ENCODE results near the gene RABGGTA. TPM values are rescaled to one million over a fixed set of nuclear protein-coding genes. Genes with fewer than 3 reads are reported as not detected.
A peak's percentile ranks its signal among the peaks of the same experiment; 100 is the strongest.

RABGGTA gene
- polyA plus RNA-seq, 3 donors = 34.5 to 125 (median 35.4) TPM

DNA sequence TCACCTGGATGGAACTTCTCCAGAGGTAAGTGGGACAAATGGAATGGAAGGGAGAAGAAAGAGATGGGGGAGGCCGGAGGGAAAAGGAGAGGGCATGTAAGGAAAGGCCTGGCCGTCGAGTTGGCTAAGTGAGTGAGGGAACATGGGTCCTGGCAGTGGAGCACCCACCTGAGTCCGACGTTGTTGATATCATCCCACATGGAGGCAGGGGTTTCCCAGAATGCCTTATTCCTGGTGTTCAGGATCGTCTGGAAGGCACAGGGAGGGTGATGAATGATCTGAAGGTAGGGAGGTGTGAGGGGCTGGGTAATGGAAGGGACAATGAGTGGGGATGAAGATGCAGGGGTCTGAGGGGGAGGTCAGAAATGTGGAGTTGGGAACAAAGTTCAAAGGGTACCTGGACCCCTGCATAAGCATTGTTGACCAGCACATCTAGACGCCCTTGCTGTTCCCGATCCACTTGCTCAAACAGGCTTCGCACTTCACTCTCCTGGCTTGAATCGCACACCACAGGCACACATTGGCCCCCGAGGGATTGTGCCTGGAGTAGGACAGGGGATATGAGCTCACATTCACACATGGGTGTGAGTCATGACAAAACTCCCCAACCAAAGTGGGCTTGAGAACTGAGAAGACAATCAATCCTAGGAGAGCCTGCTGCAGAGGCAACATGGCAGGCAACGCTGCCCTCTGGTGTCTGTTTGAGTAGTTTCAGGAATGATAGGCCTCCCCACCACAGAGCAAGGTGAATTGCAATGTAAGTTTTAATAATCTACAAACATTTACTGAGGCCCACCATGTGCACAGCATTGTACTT, 25.2 kb upstream of the RABGGTA start:
- Mint-ChIP-seq H3K9me3 (peaks cover 0 to 2% (median 0%) of the 10 kb centered on the region in 7 donors), H3K36me3 (peaks cover 44 to 47% of the 10 kb centered on the region in 2 donors), H3K4me1 (peaks cover 40% of the 10 kb centered on the region), H3K27ac (peak overlapping the region; percentile 18 to 92 (median 81)), H3K27me3 (ENCODE audit: low read depth in 3 of 3) (peaks cover 0 to 1% (median 0%) of the 10 kb centered on the region in 3 donors), H3K4me3 (no peak overlapping the region)
- TF ChIP-seq, protein P1, sequence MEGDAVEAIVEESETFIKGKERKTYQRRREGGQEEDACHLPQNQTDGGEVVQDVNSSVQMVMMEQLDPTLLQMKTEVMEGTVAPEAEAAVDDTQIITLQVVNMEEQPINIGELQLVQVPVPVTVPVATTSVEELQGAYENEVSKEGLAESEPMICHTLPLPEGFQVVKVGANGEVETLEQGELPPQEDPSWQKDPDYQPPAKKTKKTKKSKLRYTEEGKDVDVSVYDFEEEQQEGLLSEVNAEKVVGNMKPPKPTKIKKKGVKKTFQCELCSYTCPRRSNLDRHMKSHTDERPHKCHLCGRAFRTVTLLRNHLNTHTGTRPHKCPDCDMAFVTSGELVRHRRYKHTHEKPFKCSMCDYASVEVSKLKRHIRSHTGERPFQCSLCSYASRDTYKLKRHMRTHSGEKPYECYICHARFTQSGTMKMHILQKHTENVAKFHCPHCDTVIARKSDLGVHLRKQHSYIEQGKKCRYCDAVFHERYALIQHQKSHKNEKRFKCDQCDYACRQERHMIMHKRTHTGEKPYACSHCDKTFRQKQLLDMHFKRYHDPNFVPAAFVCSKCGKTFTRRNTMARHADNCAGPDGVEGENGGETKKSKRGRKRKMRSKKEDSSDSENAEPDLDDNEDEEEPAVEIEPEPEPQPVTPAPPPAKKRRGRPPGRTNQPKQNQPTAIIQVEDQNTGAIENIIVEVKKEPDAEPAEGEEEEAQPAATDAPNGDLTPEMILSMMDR (IDR thresholded peaks at IDR 0.05) = peak; percentile 84
- DNase-seq = peak; percentile 85 to 97 (median 89)
- WGBS (ENCODE audit: insufficient coverage) = 90% methylated on average over 11 of the region's 12 CpGs
- H3K36me3 ChIP-seq (replicated peaks in 1 of 2; ENCODE audit: control insufficient read depth in 1 of 2, insufficient read depth in 2 of 2, low read length in 2 of 2) = peaks cover 28 to 49% of the 10 kb centered on the region in 2 donors
- no peak overlapping the region for H3K9ac ChIP-seq (ENCODE audit: insufficient read depth, low read length, poor library complexity, severe bottlenecking)
- H2AFZ ChIP-seq (ENCODE audit: insufficient read depth, low read depth, low read length, poor library complexity, severe bottlenecking) = no peak overlapping the region
- H3K4me3 ChIP-seq (replicated peaks in 1 of 3; ENCODE audit: low read depth in 2 of 3, low read length in 3 of 3) = no peak overlapping the region
- H3K4me1 ChIP-seq (ENCODE audit: control insufficient read depth in 1 of 2, insufficient read depth in 2 of 2, low read length in 2 of 2) = peaks cover 34 to 46% of the 10 kb centered on the region in 2 donors
- H4K20me1 ChIP-seq (ENCODE audit: insufficient read depth, low read length) = no peaks in the 10 kb centered on the region
- intact Hi-C loops (cut with micrococcal nuclease) = loop anchor here (2.0 to 10.0 kb wide), 3 partner anchors 54 to 182 kb away; partner anchors contain the start of genes TINF2 (in 2 of the 2), DCAF11 (in 1 of the 2) and NRL (in 1 of the 2)
- no peak overlapping the region for H3K4me2 ChIP-seq (replicated peaks; ENCODE audit: extremely low read depth, low read length, poor library complexity, severe bottlenecking)
- peaks cover 30% of the 10 kb centered on the region for H3K79me2 ChIP-seq (ENCODE audit: insufficient read depth, low read length)
- H3K9me3 ChIP-seq (replicated peaks in 1 of 2; ENCODE audit: control insufficient read depth in 1 of 2, insufficient read depth in 1 of 2, low read length in 2 of 2) = no peaks in the 10 kb centered on the region
- peak overlapping the region; percentile 24 to 73 for H3K27ac ChIP-seq (ENCODE audit: low read depth in 1 of 2, low read length in 2 of 2)
- no peaks in the 10 kb centered on the region for H3K27me3 ChIP-seq (ENCODE audit: control insufficient read depth in 2 of 2, insufficient read depth in 2 of 2, low read length in 2 of 2)

DNA sequence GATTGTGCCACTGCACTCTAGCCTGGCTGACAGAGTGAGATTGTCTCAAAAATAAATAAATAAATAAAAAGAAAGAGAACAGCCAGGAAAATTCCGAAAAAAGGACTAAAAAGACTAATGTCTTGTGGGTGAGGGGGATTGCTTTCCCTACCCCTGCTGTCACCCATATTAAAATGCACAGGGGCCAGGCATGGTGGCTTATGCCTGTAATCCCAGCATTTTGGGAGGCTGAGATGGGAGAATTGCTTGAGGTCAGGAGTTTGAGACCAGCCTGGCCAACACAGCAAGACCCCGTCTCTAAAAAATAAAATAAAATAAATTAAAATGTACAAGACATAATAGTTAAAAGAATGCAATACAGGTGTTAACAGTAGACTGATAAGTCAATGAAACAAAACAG, 22.1 kb upstream of the RABGGTA start:
- H3K27me3 Mint-ChIP-seq (ENCODE audit: low read depth in 3 of 3) = peaks cover 0 to 1% (median 0%) of the 10 kb centered on the region in 3 donors
- H3K9me3 ChIP-seq (replicated peaks in 1 of 2; ENCODE audit: control insufficient read depth in 1 of 2, insufficient read depth in 1 of 2, low read length in 2 of 2) = no peaks in the 10 kb centered on the region
- H3K36me3 Mint-ChIP-seq = peaks cover 61 to 62% of the 10 kb centered on the region in 2 donors
- H3K4me3 Mint-ChIP-seq = no peak overlapping the region
- TF ChIP-seq, protein P1 (IDR thresholded peaks at IDR 0.05) = no peak
- peaks cover 13 to 18% of the 10 kb centered on the region in 2 donors for H3K4me1 ChIP-seq (ENCODE audit: control insufficient read depth in 1 of 2, insufficient read depth in 2 of 2, low read length in 2 of 2)
- no peak overlapping the region for H3K4me3 ChIP-seq (replicated peaks in 1 of 3; ENCODE audit: low read depth in 2 of 3, low read length in 3 of 3)
- H2AFZ ChIP-seq (ENCODE audit: insufficient read depth, low read depth, low read length, poor library complexity, severe bottlenecking) = no peak overlapping the region
- no peak overlapping the region for H3K9ac ChIP-seq (ENCODE audit: insufficient read depth, low read length, poor library complexity, severe bottlenecking)
- no CpG with 5 or more reads among the region's 2 CpGs for WGBS (ENCODE audit: insufficient coverage)
- DNase-seq = no peak
- peaks cover 50 to 70% of the 10 kb centered on the region in 2 donors for H3K36me3 ChIP-seq (replicated peaks in 1 of 2; ENCODE audit: control insufficient read depth in 1 of 2, insufficient read depth in 2 of 2, low read length in 2 of 2)
- no peaks in the 10 kb centered on the region for H3K27me3 ChIP-seq (ENCODE audit: control insufficient read depth in 2 of 2, insufficient read depth in 2 of 2, low read length in 2 of 2)
- peak overlapping the region in 1 of 2 donors; percentile 50 for H3K27ac ChIP-seq (ENCODE audit: low read depth in 1 of 2, low read length in 2 of 2)
- H3K4me2 ChIP-seq (replicated peaks; ENCODE audit: extremely low read depth, low read length, poor library complexity, severe bottlenecking) = no peak overlapping the region
- H3K27ac Mint-ChIP-seq = no peak overlapping the region
- H3K4me1 Mint-ChIP-seq = peaks cover 18% of the 10 kb centered on the region
- H3K9me3 Mint-ChIP-seq = peaks cover 0 to 2% (median 0%) of the 10 kb centered on the region in 7 donors
- intact Hi-C loops (cut with micrococcal nuclease) = loop anchor here in 1 of 2 donors (10.0 kb wide), 1 partner anchor 179 kb away; the partner anchor contains the start of genes DCAF11 and NRL
- H4K20me1 ChIP-seq (ENCODE audit: insufficient read depth, low read length) = no peaks in the 10 kb centered on the region
- peaks cover 1% of the 10 kb centered on the region for H3K79me2 ChIP-seq (ENCODE audit: insufficient read depth, low read length)
